22Rv1 (cell line): ENCODE data around the gene WDFY4.

Experiments
- CTCF ChIP-seq: fragments of 450-650 bp; IDR thresholded peaks from 2 replicates; pipeline ENCODE4 v1.5.1; 2017; ENCODE audit warnings: mild to moderate bottlenecking
- ZFX ChIP-seq: fragments of 450-650 bp; IDR thresholded peaks from 2 replicates; pipeline ENCODE4 v1.6.1; 2017; ENCODE audit warnings: antibody characterized with exemption, borderline replicate concordance

- TF ChIP-seq CTCF: no peak
- TF ChIP-seq ZFX: no peak
Measured at GRCh38 chr10:49001402-49001801, 316.7 kb downstream of the WDFY4 start.
